GM21423 (cell line): ENCODE results near the gene ARHGAP36.

ENCODE experiments used
- ATAC-seq: cut with Tn5 transposase; IDR thresholded peaks from one replicate; pipeline ENCODE4 v1.9.1; 2021; ENCODE audit warnings: mild to moderate bottlenecking, moderate library complexity; ENCODE audit not compliant: unreplicated experiment

ARHGAP36 gene

GRCh38 chrX:131058136-131058868 lies at the start of gene ARHGAP36:
TSS of gene ARHGAP36 (plus strand) at chrX:131058346. CDS start at chrX:131081666, 23,320 bp downstream.
- no peak for ATAC-seq

GRCh38 chrX:131010186-131010585 lies 48.0 kb upstream of the ARHGAP36 start:
- ATAC-seq: no peak

GRCh38 chrX:131025336-131025735 lies 32.8 kb upstream of the ARHGAP36 start:
- no peak for ATAC-seq

- no peak for ATAC-seq
Observed at GRCh38 chrX:131032354-131033230, 25.6 kb upstream of the ARHGAP36 start.

GRCh38 chrX:131034063-131034462 lies 24.1 kb upstream of the ARHGAP36 start:
- ATAC-seq: no peak

- ATAC-seq: no peak
Observed at GRCh38 chrX:131040781-131041180, 17.4 kb upstream of the ARHGAP36 start.

GRCh38 chrX:131041667-131042066 lies 16.5 kb upstream of the ARHGAP36 start:
- no peak for ATAC-seq

GRCh38 chrX:131045726-131046125 lies 12.4 kb upstream of the ARHGAP36 start:
- ATAC-seq: no peak

GRCh38 chrX:131046596-131046995 lies 11.6 kb upstream of the ARHGAP36 start:
- ATAC-seq: no peak

GRCh38 chrX:131047180-131047579 lies 11.0 kb upstream of the ARHGAP36 start:
- no peak for ATAC-seq

- ATAC-seq: no peak
Observed at GRCh38 chrX:131053076-131053475, 5.1 kb upstream of the ARHGAP36 start.

- no peak for ATAC-seq
Observed at GRCh38 chrX:131054906-131055305, 3.2 kb upstream of the ARHGAP36 start.

- no peak for ATAC-seq
Observed at GRCh38 chrX:131057706-131058105, 440 bp upstream of the ARHGAP36 start.

- ATAC-seq: no peak
Observed at GRCh38 chrX:131059246-131059645, 1.1 kb downstream of the ARHGAP36 start.

GRCh38 chrX:131060147-131060546 lies 2.0 kb downstream of the ARHGAP36 start:
- ATAC-seq: no peak

- no peak for ATAC-seq
Observed at GRCh38 chrX:131061306-131061705, 3.2 kb downstream of the ARHGAP36 start.

- no peak for ATAC-seq
Observed at GRCh38 chrX:131063613-131064012, 5.5 kb downstream of the ARHGAP36 start.

GRCh38 chrX:131066237-131066636 lies 8.1 kb downstream of the ARHGAP36 start:
- ATAC-seq: no peak

- ATAC-seq: no peak
Observed at GRCh38 chrX:131067216-131067615, 9.1 kb downstream of the ARHGAP36 start.

- no peak for ATAC-seq
Observed at GRCh38 chrX:131067846-131068745, 9.9 kb downstream of the ARHGAP36 start.
